Right lobe of liver (tissue), 6 donors: ENCODE results near the gene CX3CL1. TPM values are rescaled to one million over a fixed set of nuclear protein-coding genes. Genes with fewer than 3 reads are reported as not detected.

ENCODE experiments used
- ATAC-seq, 4 donors: fragments of 200-7000 bp; cut with Tn5 transposase; one replicate each; pipeline ENCODE4 v1.9.1; 2020; ENCODE audit warnings: mild to moderate bottlenecking in 4 of 4, moderate library complexity in 4 of 4
- DNase-seq, 3 donors: peaks; one replicate each; pipeline ENCODE4 v3.0.0-alpha.2; 2020
- H3K27ac ChIP-seq, 3 donors: fragments of 200-600 bp; one replicate each; pipeline ENCODE4 v1.8.0; 2022
- H3K27me3 ChIP-seq, 2 donors: fragments of 200-600 bp; one replicate each; pipeline ENCODE4 v1.8.0; 2022
- H3K36me3 ChIP-seq, 4 donors: fragments of 200-600 bp; sonication (generic) in 1 of 4; one replicate each; pipeline versions ENCODE4 v1.5.1 to v1.8.0; 2017 to 2022; ENCODE audit warnings: control low read depth in 1 of 4
- H3K4me1 ChIP-seq, 4 donors: fragments of 200-600 bp; sonication (generic) in 1 of 4; one replicate each; pipeline versions ENCODE4 v1.5.1 to v1.8.0; 2017 to 2022; ENCODE audit warnings: control low read depth in 1 of 4
- H3K4me3 ChIP-seq, 3 donors: fragments of 200-600 bp; one replicate each; pipeline ENCODE4 v1.8.0; 2022
- H3K9me3 ChIP-seq, 4 donors: fragments of 200-600 bp; sonication (generic) in 1 of 4; one replicate each; pipeline versions ENCODE4 v1.5.1 to v1.8.0; 2017 to 2022; ENCODE audit warnings: control low read depth in 1 of 4
- CTCF ChIP-seq, 4 donors: fragments of 200-600 bp in 3 of 4; fragments of 450-650 bp in 1 of 4; IDR thresholded peaks; one replicate each; pipeline versions ENCODE4 v1.5.1 to v1.8.0; 2016 to 2022; ENCODE audit warnings: antibody characterized with exemption in 4 of 4, mild to moderate bottlenecking in 2 of 4
- POLR2A ChIP-seq: fragments of 450-650 bp; IDR thresholded peaks from one replicate; pipeline ENCODE4 v1.6.1; 2017; ENCODE audit warnings: antibody characterized with exemption, mild to moderate bottlenecking
- WGBS: methylation state at CpG from one replicate; pipeline ENCODE4 v1.1.6; 2018; ENCODE audit warnings: low coverage, low lambda C conversion rate; ENCODE audit not compliant: insufficient coverage; ENCODE audit errors: missing lambda C conversion rate; 5-methylcytosine and 5-hydroxymethylcytosine counted together
- intact Hi-C, 2 donors: fragments of 100-400 bp; cut with DNase I; formaldehyde crosslinking; loops; one replicate each; pipeline versions ENCODE4 v1.11.2 to v1.14.1; 2022
- total RNA-seq, 6 experiments: library from RNA; depleted of rRNA in 2 of 6; stranded (reverse); fragments of >200 nt in 2 of 6; fragmentation: NEBNext Ultra II Directional in 3 of 6; extraction: Animal tissue kit (Norgen Biotek cat#: 25700) in 3 of 6; gene quantifications; one replicate each; pipeline versions ENCODE4 v1.1.0 to v1.2.4, GENCODE V29; 2016 to 2023
- donor health status: DM: no; HTN: yes; CAD: no.
- donor health status: DM: no; HTN: no; CAD: no.
- donor health status: DM: no; HTN: no; CAD: no.
- donor health status: DM: no; HTN: yes; CAD: no.
- donor health status: DM: no; HTN: yes; CAD: no.

CX3CL1 gene
- total RNA-seq, 6 experiments from 2014 or later = 3.3 to 20.5 (median 9.8) TPM

GRCh38 chr16:57384248-57385070, 12.2 kb downstream of the CX3CL1 start:
- intact Hi-C loops = no loop called here
- 41% methylated on average over 6 of the region's 11 CpGs for WGBS
- peaks cover 0 to 9% (median 2%) of the 10 kb centered on the region in 4 donors for H3K4me1 ChIP-seq
- DNase-seq (no peak), ATAC-seq (peak in 3 of 4 donors; percentile 10 to 28 (median 12))
- H3K27ac ChIP-seq = no peak overlapping the region
- H3K27me3 ChIP-seq = no peaks in the 10 kb centered on the region
- H3K9me3 ChIP-seq = no peaks in the 10 kb centered on the region
- H3K4me3 ChIP-seq = no peak overlapping the region
- TF ChIP-seq POLR2A = no peak
- no peak for TF ChIP-seq CTCF (IDR thresholded peaks at IDR 0.05)
- H3K36me3 ChIP-seq = peaks cover 0 to 10% (median under 1%) of the 10 kb centered on the region in 4 donors

GRCh38 chr16:57385083-57385482, 12.8 kb downstream of the CX3CL1 start:
- DNase-seq = no peak
- Histone ChIP-seq H3K27me3 (no peaks in the 10 kb centered on the region), H3K9me3 (no peaks in the 10 kb centered on the region), H3K4me3 (no peak overlapping the region), H3K27ac (no peak overlapping the region), H3K4me1 (peaks cover 0 to 3% (median 0%) of the 10 kb centered on the region in 4 donors), H3K36me3 (peaks cover 0 to 10% (median under 1%) of the 10 kb centered on the region in 4 donors)
- 80% methylated on average over 1 of the region's 5 CpGs for WGBS
- TF ChIP-seq CTCF (IDR thresholded peaks at IDR 0.05) (no peak), POLR2A (no peak)
- peak in 1 of 4 donors; percentile 4 for ATAC-seq
- intact Hi-C loops = no loop called here

- Histone ChIP-seq H3K4me3 (no peak overlapping the region), H3K27me3 (no peaks in the 10 kb centered on the region), H3K9me3 (no peaks in the 10 kb centered on the region), H3K27ac (no peak overlapping the region), H3K4me1 (no peaks in the 10 kb centered on the region), H3K36me3 (peaks cover 0 to 8% (median under 1%) of the 10 kb centered on the region in 4 donors)
- WGBS = 86% methylated on average over 5 of the region's 5 CpGs
- TF ChIP-seq CTCF (IDR thresholded peaks at IDR 0.05) = no peak
- TF ChIP-seq POLR2A = no peak
- intact Hi-C loops = no loop called here
- no peak for ATAC-seq
- DNase-seq = no peak
Observed at GRCh38 chr16:57386381-57386951, 14.2 kb downstream of the CX3CL1 start.

GRCh38 chr16:57387598-57388354, 15.5 kb downstream of the CX3CL1 start:
- intact Hi-C loops = no loop called here
- no peak for DNase-seq
- no peaks in the 10 kb centered on the region for H3K27me3 ChIP-seq
- H3K4me1 ChIP-seq = no peaks in the 10 kb centered on the region
- no peak overlapping the region for H3K27ac ChIP-seq
- TF ChIP-seq CTCF (IDR thresholded peaks at IDR 0.05) = no peak
- no peak for TF ChIP-seq POLR2A
- no peaks in the 10 kb centered on the region for H3K9me3 ChIP-seq
- H3K36me3 ChIP-seq = no peaks in the 10 kb centered on the region
- H3K4me3 ChIP-seq = no peak overlapping the region
- ATAC-seq = no peak
- WGBS = 20% methylated on average over 1 of the region's 3 CpGs
